Astrocyte of the cerebellum (primary cell): ENCODE measurements around the gene IGF2BP3.

ENCODE experiments used
- DNase-seq: peaks from one replicate; pipeline ENCODE4 v3.0.0-alpha.2; 2011; ENCODE audit warnings: low read depth
- H3K4me3 ChIP-seq: 2 replicates; pipeline ENCODE4 v1.5.1; 2011; ENCODE audit warnings: mild to moderate bottlenecking, low read depth, low read length, moderate library complexity
- in situ Hi-C: cut with HindIII; loops from 2 replicates; pipeline ENCODE4 v1.10.0; 2017; ENCODE audit warnings: low sequenced_read_pairs
- TF ChIP-seq, protein P1 (sequence below): IDR thresholded peaks from 2 replicates; pipeline ENCODE4 v1.5.1; 2012; ENCODE audit warnings: low read length, low read depth, moderate library complexity, mild to moderate bottlenecking; ENCODE audit errors: missing control alignments

The IGF2BP3 gene

DNA sequence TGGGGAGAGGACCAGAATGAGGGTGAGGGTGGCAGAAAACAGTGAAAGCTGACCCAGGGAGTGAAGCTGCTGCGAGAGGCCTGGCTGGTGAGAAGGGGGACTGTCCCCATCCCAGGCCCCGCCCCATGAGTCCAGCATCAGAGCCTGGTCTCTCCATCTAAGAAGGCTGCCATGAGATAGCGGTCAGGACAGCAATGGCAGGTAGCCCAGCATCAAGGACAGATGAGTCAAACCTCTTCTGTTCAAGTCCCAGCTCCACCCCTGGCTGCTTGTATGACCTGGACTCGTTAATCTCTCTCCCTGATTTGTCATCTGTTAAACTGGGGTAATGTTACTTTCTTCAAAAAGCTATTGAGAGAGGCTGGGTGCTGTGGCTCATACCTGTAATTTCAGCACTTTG, 201.5 kb downstream of the IGF2BP3 start:
- in situ Hi-C loops: loop anchor here (25.0 kb wide), 1 partner anchor 444 kb away; the partner anchor contains the start of gene STK31
- H3K4me3 ChIP-seq: no peak overlapping the region
- TF ChIP-seq, protein P1, sequence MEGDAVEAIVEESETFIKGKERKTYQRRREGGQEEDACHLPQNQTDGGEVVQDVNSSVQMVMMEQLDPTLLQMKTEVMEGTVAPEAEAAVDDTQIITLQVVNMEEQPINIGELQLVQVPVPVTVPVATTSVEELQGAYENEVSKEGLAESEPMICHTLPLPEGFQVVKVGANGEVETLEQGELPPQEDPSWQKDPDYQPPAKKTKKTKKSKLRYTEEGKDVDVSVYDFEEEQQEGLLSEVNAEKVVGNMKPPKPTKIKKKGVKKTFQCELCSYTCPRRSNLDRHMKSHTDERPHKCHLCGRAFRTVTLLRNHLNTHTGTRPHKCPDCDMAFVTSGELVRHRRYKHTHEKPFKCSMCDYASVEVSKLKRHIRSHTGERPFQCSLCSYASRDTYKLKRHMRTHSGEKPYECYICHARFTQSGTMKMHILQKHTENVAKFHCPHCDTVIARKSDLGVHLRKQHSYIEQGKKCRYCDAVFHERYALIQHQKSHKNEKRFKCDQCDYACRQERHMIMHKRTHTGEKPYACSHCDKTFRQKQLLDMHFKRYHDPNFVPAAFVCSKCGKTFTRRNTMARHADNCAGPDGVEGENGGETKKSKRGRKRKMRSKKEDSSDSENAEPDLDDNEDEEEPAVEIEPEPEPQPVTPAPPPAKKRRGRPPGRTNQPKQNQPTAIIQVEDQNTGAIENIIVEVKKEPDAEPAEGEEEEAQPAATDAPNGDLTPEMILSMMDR: no peak
- DNase-seq: no peak

- in situ Hi-C loops: loop anchor here (25.0 kb wide), 1 partner anchor 444 kb away; the partner anchor contains the start of gene STK31
- TF ChIP-seq, protein P1: no peak
- DNase-seq: no peak
- H3K4me3 ChIP-seq: no peak overlapping the region
Observed at GRCh38 chr7:23268167-23268566, 202.1 kb downstream of the IGF2BP3 start.

DNA sequence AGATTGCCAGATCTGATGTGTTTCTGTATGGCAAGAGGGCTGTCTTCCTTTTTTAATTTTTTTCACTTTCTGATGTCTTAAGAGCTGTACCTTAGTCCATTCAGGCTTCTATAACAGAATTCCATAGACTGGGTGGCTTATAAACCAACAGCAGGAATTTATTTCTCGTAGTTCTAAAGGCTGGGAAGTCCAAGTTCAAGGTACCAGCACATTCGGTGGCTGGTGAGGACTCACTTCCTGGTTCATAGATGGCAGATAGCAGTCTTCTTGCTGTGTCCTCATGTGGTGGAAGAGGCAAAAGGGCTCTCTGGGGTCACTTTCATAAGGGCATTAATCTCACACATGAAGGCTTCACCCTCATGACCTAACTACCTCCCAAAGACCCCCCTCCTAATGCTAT, 202.9 kb downstream of the IGF2BP3 start:
- in situ Hi-C loops: loop anchor here (25.0 kb wide), 1 partner anchor 445 kb away; the partner anchor contains the start of gene STK31
- DNase-seq: no peak
- TF ChIP-seq, protein P1: no peak
- no peak overlapping the region for H3K4me3 ChIP-seq

- in situ Hi-C loops: loop anchor here (25.0 kb wide), 1 partner anchor 445 kb away; the partner anchor contains the start of gene STK31
- DNase-seq: no peak
- H3K4me3 ChIP-seq: no peak overlapping the region
- TF ChIP-seq, protein P1: no peak
Observed at GRCh38 chr7:23266918-23267317, 203.4 kb downstream of the IGF2BP3 start.

DNA sequence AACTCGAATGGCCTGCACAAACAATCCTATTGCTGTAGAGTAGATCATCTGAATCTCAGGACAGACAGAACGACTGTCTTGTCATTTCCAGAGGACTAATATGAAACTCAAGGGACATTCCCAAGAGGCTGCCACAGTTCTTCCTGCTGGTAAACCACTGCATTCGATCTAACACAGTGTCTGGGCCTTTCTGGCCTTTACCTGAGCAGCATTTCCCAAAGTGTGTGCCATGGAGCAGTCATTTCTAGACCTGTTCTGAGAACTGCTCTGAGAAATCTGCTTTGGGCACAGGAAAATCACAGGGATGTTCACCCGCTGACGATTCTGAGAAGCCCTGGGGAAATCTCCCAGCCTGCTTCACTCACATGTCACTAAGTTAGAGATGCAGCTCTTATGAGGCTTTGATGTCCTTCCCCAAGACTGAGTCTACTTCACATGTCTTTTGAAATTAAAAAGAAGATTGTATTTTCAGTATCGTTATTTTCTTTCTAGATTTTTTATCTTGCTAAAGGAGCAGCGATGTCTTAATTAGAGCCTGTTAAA, 205.3 kb downstream of the IGF2BP3 start:
- TF ChIP-seq, protein P1: no peak
- in situ Hi-C loops: loop anchor here (25.0 kb wide), 1 partner anchor 447 kb away; the partner anchor contains the start of gene STK31
- no peak for DNase-seq
- no peak overlapping the region for H3K4me3 ChIP-seq

DNA sequence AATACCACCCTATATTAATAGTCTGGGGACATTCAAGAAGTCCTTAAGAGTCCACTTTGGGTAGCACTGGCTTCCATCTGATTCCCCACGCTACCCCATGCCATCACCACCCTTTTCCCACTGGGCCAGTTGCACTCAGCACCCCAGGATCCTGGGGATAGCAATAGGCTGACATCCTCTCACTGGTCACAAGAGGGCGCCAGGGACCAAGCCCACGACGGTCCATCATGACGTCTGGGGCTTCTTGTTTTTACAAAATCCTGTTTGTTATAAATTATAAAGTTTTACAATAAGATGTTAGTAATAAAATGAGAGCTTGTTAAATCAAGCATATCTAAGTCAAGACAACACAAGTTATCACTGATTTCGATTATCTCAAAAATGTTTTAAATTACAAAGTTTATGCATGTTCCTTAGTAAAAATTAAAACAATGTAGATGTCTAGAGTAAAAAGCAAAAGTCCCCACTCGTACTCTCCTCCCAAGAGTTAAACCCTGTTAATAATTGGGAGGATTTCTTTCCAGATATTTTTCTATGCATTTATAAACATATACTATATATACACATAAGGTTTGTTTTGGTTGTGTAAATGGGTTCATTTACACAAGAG, 208.3 kb downstream of the IGF2BP3 start:
- in situ Hi-C loops: loop anchor here (25.0 kb wide), 1 partner anchor 450 kb away; the partner anchor contains the start of gene STK31
- peak; percentile 28 for DNase-seq
- TF ChIP-seq, protein P1: peak; percentile 98
- H3K4me3 ChIP-seq: no peak overlapping the region
